HG03521 (cell line): ENCODE results near the gene LUZP2.

Experiments
- ATAC-seq: cut with Tn5 transposase; IDR thresholded peaks from one replicate; pipeline ENCODE4 v1.9.1; 2021; ENCODE audit warnings: mild to moderate bottlenecking, moderate library complexity; ENCODE audit not compliant: unreplicated experiment

LUZP2 gene

DNA sequence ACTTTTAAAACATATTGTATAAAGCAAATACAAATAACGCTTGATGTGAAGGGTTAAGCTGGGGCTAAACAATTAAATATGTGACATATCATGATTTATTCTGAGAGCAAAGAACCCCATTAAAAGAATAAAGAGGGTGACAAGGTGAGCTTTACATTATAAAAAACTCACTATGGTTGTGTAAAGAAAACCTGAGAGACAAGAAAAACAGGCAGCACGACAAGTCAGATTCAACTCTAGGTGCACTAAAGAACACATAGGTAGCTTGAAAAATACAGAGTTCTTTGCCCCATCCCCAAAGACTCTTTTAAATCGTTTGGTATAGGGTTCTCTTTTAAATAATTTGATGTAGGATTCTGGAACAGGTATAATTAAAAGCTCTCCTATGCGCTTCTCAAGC is 63.5 kb downstream of the LUZP2 start:
- no peak for ATAC-seq

- ATAC-seq, result no peak
These were observed 70.5 kb downstream of the LUZP2 start for GRCh38 chr11:24567380-24567779.

GRCh38 chr11:24572376-24572775 is 75.5 kb downstream of the LUZP2 start:
- no peak for ATAC-seq

GRCh38 chr11:24574461-24574860 is 77.6 kb downstream of the LUZP2 start:
- ATAC-seq, result no peak

DNA sequence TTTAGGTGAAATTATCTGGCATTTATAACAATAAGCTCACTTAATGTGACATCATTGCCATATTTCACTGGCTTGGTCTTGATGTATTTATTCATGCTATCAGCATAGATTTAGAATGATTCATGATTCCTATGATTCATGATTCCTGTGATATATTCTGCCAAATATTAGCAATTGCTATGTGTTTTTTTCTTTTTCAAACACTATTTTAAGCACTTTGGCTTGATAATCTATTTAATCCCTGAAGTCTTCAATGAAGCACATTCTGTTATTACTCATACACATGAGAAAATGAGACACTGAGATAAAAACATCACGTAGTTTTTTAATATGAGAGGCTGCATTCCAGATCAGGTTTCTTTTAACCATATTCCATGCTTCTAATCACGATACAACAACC is 78.5 kb downstream of the LUZP2 start:
- no peak for ATAC-seq

DNA sequence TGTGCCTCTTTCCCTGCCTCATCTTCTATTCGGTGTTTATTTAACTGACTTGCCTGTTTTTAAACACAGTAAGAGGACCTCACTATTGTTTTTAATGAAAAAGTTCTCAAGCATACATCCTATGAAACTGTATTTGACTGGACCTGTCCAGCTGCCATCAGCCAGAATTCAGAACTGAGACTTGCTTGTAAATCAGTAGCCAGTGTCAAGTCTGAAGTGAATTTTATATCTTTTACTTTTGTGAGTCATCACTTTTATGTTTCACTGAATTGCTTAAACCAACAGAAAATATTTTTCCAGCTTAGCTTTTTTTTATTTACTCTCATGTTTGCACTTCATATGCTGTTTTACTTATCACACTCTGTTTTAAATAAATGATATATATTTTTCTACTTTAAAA is 88.3 kb downstream of the LUZP2 start:
- no peak for ATAC-seq

- no peak for ATAC-seq
These were observed 90.8 kb downstream of the LUZP2 start for GRCh38 chr11:24587635-24588034.

DNA sequence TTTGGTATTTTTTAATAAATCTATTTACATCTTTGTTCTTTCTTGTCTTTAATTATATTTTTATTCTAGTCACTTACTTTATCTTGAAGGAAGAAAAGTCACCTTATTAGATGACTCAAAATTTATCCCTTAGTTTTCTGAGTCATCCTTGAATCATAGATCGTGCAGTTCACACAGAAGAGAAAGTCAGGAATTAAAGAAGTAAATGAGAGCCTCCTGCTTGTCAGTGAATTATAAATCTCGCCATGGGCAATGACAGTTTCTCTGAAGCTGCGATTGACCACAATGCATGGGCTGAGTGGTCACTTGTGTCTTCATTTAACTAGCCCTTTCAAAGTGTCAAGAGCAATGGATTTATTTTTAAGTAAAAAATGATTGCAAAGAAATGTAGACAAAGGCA is 91.2 kb downstream of the LUZP2 start:
- ATAC-seq, result no peak

DNA sequence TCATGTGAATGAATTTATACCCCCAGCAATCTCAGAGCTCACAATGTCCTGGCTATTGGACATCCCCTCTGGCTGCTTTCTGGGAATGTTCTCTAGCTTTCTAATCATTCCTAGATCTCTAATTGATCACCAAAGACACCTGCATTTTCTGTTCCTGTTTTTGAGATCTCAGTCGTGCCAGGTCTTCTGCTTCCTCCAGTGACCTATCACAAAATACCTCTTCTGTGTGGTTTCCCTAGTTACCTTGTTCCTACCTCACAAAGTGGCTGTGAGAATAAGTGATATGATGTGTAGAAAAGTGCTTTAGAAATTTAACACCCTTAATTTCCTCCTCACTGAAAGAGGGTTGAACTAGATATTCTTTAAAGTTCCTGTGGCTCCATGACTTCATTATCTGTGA is 92.2 kb downstream of the LUZP2 start:
- no peak for ATAC-seq

GRCh38 chr11:24591283-24591682 is 94.4 kb downstream of the LUZP2 start:
- no peak for ATAC-seq

- ATAC-seq, result no peak
These were observed 95.5 kb downstream of the LUZP2 start for GRCh38 chr11:24592360-24592759.

DNA sequence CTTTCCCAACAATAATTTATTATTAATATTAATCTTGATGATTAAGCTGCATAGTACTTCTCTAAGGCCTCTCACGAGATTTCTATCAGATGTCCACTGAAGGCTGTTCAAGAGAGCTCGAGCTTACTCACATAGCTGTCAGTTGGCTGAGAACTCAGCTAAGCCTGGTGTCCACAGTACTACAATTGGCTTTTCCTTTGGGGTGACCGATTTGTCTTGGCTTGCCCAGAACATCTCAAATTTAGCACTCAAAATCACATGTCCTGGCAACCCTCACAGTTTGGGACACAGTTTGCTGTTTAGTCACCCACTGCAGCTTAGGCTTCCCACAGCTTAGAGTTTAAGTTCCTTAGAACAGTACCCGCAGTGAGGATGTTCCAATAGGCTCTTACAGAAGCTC is 96.5 kb downstream of the LUZP2 start:
- ATAC-seq, result no peak

DNA sequence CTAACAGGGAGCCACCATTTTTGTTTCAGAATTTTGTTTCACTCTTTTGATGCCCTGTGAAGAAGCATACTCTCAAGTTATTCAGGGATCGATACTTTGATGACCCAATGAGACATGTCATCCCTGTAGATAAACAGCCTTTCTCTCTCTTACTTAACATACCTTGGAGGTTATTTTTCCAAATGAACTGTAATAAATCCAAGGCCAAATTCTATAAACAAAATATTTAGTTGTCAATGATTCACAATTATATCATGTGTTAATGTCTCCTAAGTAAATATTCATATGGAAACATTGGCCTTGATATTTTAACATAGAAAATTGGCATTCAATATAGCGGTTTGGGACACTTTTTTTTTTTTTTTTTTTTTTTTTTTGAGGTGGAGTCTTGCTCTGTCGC is 97.5 kb downstream of the LUZP2 start:
- no peak for ATAC-seq

GRCh38 chr11:24598641-24599040 is 101.8 kb downstream of the LUZP2 start:
- ATAC-seq, result no peak

GRCh38 chr11:24609192-24610119 is 112.6 kb downstream of the LUZP2 start:
- ATAC-seq, result no peak

- ATAC-seq, result no peak
These were observed 118.8 kb downstream of the LUZP2 start for GRCh38 chr11:24615451-24616160.

GRCh38 chr11:24617856-24618255 is 121.0 kb downstream of the LUZP2 start:
- no peak for ATAC-seq

GRCh38 chr11:24619900-24620299 is 123.0 kb downstream of the LUZP2 start:
- ATAC-seq, result no peak

DNA sequence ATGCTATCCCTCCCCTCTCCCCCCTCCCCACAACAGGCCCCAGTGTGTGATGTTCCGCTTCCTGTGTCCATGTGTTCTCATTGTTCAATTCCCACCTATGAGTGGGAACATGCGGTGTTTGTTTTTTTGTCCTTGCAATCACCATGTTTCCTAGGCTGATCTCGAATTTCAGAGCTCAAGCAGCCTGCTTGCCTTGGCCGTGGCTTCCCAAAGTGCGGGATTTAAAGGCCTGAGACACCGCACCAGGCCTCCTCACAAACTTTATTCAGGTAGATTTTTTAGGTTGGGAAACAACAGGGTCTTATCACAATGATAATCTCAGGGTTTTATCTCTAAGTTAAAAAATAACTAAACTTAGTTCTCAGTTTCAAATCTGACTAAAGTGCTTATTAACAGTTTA is 125.4 kb downstream of the LUZP2 start:
- ATAC-seq, result no peak

- no peak for ATAC-seq
These were observed 126.3 kb downstream of the LUZP2 start for GRCh38 chr11:24623121-24623520.

GRCh38 chr11:24624432-24624831 is 127.6 kb downstream of the LUZP2 start:
- no peak for ATAC-seq

GRCh38 chr11:24625975-24626374 is 129.1 kb downstream of the LUZP2 start:
- no peak for ATAC-seq
